Measurements from ENCODE around the gene REXO5.
"Not testable (repeated sequence)": the region's sequence is repeated elsewhere in the genome, so short reads cannot be mapped to it uniquely, and the experiment has no call there.

REXO5 gene

GRCh38 chr16:20801278-20801677 is 5.0 kb upstream of the REXO5 start:
- no peak overlapping the region for H3K4me3 ChIP-seq (ENCODE audit: low read length)
- peaks cover 35% of the 10 kb centered on the region for H3K36me3 ChIP-seq (ENCODE audit: control insufficient read depth, low read length)

GRCh38 chr16:20803192-20803560 is 3.2 kb upstream of the REXO5 start:
- Histone ChIP-seq H3K36me3 (ENCODE audit: control insufficient read depth, low read length) (peaks cover 24% of the 10 kb centered on the region), H3K4me2 (ENCODE audit: low read length) (no peak overlapping the region), H4K20me1 (ENCODE audit: control insufficient read depth, insufficient read depth, low read depth, low read length) (no peaks in the 10 kb centered on the region), H3K79me2 (ENCODE audit: control insufficient read depth, low read length) (peaks cover 17% of the 10 kb centered on the region), H3K4me1 (ENCODE audit: control insufficient read depth, low read length) (peaks cover 16% of the 10 kb centered on the region), H3K27ac (ENCODE audit: low read depth, low read length) (no peak overlapping the region), H3K9me3 (ENCODE audit: control insufficient read depth, insufficient read depth, low read length) (no peaks in the 10 kb centered on the region), H3K9me2 (replicated peaks; ENCODE audit: control insufficient read depth, low read length) (no peaks in the 10 kb centered on the region), H3K27me3 (ENCODE audit: control insufficient read depth, low read length) (no peaks in the 10 kb centered on the region), H3K4me3 (ENCODE audit: low read length) (no peak overlapping the region), H3F3A (ENCODE audit: control insufficient read depth, insufficient read depth) (peaks cover 23% of the 10 kb centered on the region)
- TF ChIP-seq EZH2phosphoT487 (IDR thresholded peaks at IDR 0.05; ENCODE audit: borderline replicate concordance, low read length) (no peak), CTCF (IDR thresholded peaks at IDR 0.05; ENCODE audit: low read depth, low read length, poor library complexity, severe bottlenecking) (no peak)

More at GRCh38 chr16:20801278-20801677, 5.0 kb upstream of the REXO5 start:
- Histone ChIP-seq H3K9me2 (replicated peaks; ENCODE audit: control insufficient read depth, low read length) (no peaks in the 10 kb centered on the region), H4K20me1 (ENCODE audit: control insufficient read depth, insufficient read depth, low read depth, low read length) (no peaks in the 10 kb centered on the region), H3K79me2 (ENCODE audit: control insufficient read depth, low read length) (no peaks in the 10 kb centered on the region), H3K27me3 (ENCODE audit: control insufficient read depth, low read length) (no peaks in the 10 kb centered on the region), H3K4me1 (ENCODE audit: control insufficient read depth, low read length) (peaks cover 9% of the 10 kb centered on the region), H3K27ac (ENCODE audit: low read depth, low read length) (no peak overlapping the region), H3K9me3 (ENCODE audit: control insufficient read depth, insufficient read depth, low read length) (no peaks in the 10 kb centered on the region), H3K4me2 (ENCODE audit: low read length) (no peak overlapping the region), H3F3A (ENCODE audit: control insufficient read depth, insufficient read depth) (peaks cover 19% of the 10 kb centered on the region)
- TF ChIP-seq EZH2phosphoT487 (IDR thresholded peaks at IDR 0.05; ENCODE audit: borderline replicate concordance, low read length): no peak
- TF ChIP-seq CTCF (IDR thresholded peaks at IDR 0.05; ENCODE audit: low read depth, low read length, poor library complexity, severe bottlenecking): no peak

GRCh38 chr16:20803561-20804214 is 2.6 kb upstream of the REXO5 start:
- peaks cover 23% of the 10 kb centered on the region for H3F3A ChIP-seq (ENCODE audit: control insufficient read depth, insufficient read depth)
- peaks cover 19% of the 10 kb centered on the region for H3K79me2 ChIP-seq (ENCODE audit: control insufficient read depth, low read length)
- H3K4me1 ChIP-seq (ENCODE audit: control insufficient read depth, low read length): peaks cover 17% of the 10 kb centered on the region
- H3K36me3 ChIP-seq (ENCODE audit: control insufficient read depth, low read length): peaks cover 19% of the 10 kb centered on the region
- H3K9me3 ChIP-seq (ENCODE audit: control insufficient read depth, insufficient read depth, low read length): no peaks in the 10 kb centered on the region
- no peak overlapping the region for H3K4me3 ChIP-seq (ENCODE audit: low read length)
- H3K27me3 ChIP-seq (ENCODE audit: control insufficient read depth, low read length): no peaks in the 10 kb centered on the region
- no peak overlapping the region for H3K27ac ChIP-seq (ENCODE audit: low read depth, low read length)
- no peaks in the 10 kb centered on the region for H3K9me2 ChIP-seq (replicated peaks; ENCODE audit: control insufficient read depth, low read length)
- no peaks in the 10 kb centered on the region for H4K20me1 ChIP-seq (ENCODE audit: control insufficient read depth, insufficient read depth, low read depth, low read length)
- TF ChIP-seq CTCF (IDR thresholded peaks at IDR 0.05; ENCODE audit: low read depth, low read length, poor library complexity, severe bottlenecking) (no peak), EZH2phosphoT487 (IDR thresholded peaks at IDR 0.05; ENCODE audit: borderline replicate concordance, low read length) (no peak)
- H3K4me2 ChIP-seq (ENCODE audit: low read length): no peak overlapping the region

- Histone ChIP-seq H3K27ac (ENCODE audit: low read depth, low read length) (peak overlapping the region; percentile 82), H3F3A (ENCODE audit: control insufficient read depth, insufficient read depth) (peaks cover 24% of the 10 kb centered on the region), H3K4me1 (ENCODE audit: control insufficient read depth, low read length) (peaks cover 17% of the 10 kb centered on the region), H3K4me3 (ENCODE audit: low read length) (peak overlapping the region; percentile 78), H3K4me2 (ENCODE audit: low read length) (peak overlapping the region; percentile 67), H3K79me2 (ENCODE audit: control insufficient read depth, low read length) (peaks cover 19% of the 10 kb centered on the region)
- H3K27me3 ChIP-seq (ENCODE audit: control insufficient read depth, low read length); H3K36me3 ChIP-seq (ENCODE audit: control insufficient read depth, low read length); H3K9me3 ChIP-seq (ENCODE audit: control insufficient read depth, insufficient read depth, low read length); H3K9me2 ChIP-seq (replicated peaks; ENCODE audit: control insufficient read depth, low read length); H4K20me1 ChIP-seq (ENCODE audit: control insufficient read depth, insufficient read depth, low read depth, low read length): not testable (repeated sequence)
Measured at GRCh38 chr16:20805684-20806167, 601 bp upstream of the REXO5 start.
